Lower lobe of right lung (tissue), 2 donors: ENCODE measurements around the gene QPRT. TPM values are rescaled to one million over a fixed set of nuclear protein-coding genes. Genes with fewer than 3 reads are reported as not detected.
"Not testable (repeated sequence)": the region's sequence is repeated elsewhere in the genome, so short reads cannot be mapped to it uniquely, and the experiment has no call there.

ENCODE experiments used
- ATAC-seq, 2 donors: fragments of 200-7000 bp; cut with Tn5 transposase; one replicate each; pipeline ENCODE4 v1.9.1; 2020 to 2022; ENCODE audit warnings: mild to moderate bottlenecking in 2 of 2, moderate library complexity in 2 of 2
- DNase-seq: peaks from one replicate; pipeline ENCODE4 v3.0.0-alpha.2; 2020
- H3K27ac ChIP-seq: fragments of 200-600 bp; one replicate; pipeline ENCODE4 v1.8.0; 2022
- H3K27me3 ChIP-seq: fragments of 200-600 bp; one replicate; pipeline ENCODE4 v1.8.0; 2022; ENCODE audit warnings: low read depth
- H3K36me3 ChIP-seq: fragments of 200-600 bp; one replicate; pipeline ENCODE4 v1.8.0; 2022; ENCODE audit warnings: mild to moderate bottlenecking
- H3K4me1 ChIP-seq: fragments of 200-600 bp; one replicate; pipeline ENCODE4 v1.8.0; 2022
- H3K4me3 ChIP-seq: fragments of 200-600 bp; one replicate; pipeline ENCODE4 v1.8.0; 2022; ENCODE audit warnings: mild to moderate bottlenecking
- H3K9me3 ChIP-seq: fragments of 200-600 bp; one replicate; pipeline ENCODE4 v1.8.0; 2022
- intact Hi-C: fragments of 100-400 bp; cut with DNase I; formaldehyde crosslinking; loops from one replicate; pipeline ENCODE4 v1.11.0; 2022
- total RNA-seq: library from RNA; stranded (reverse); fragmentation: NEBNext Ultra II Directional; extraction: Animal tissue kit (Norgen Biotek cat#: 25700); gene quantifications from one replicate; pipeline ENCODE4 v1.2.1, GENCODE V29; 2021
- TF ChIP-seq, protein P1 (sequence below): fragments of 200-600 bp; IDR thresholded peaks from one replicate; pipeline ENCODE4 v1.8.0; 2022; ENCODE audit warnings: antibody characterized with exemption, mild to moderate bottlenecking
- donor health status: DM: no; HTN: yes; CAD: no; lungs with severe emphysema.

The QPRT gene
- total RNA-seq, 1 donor from 2014 or later: 11.0 TPM

- peaks cover 14% of the 10 kb centered on the region for H3K4me1 ChIP-seq
These were observed 65.0 kb downstream of the QPRT start for GRCh38 chr16:29743827-29744531.

GRCh38 chr16:29744541-29745101 lies 65.6 kb downstream of the QPRT start:
- H3K36me3 ChIP-seq: no peaks in the 10 kb centered on the region
- no peak for DNase-seq
- intact Hi-C loops: no loop called here
- peak in 1 of 2 donors; percentile 6 for ATAC-seq
- TF ChIP-seq, protein P1, sequence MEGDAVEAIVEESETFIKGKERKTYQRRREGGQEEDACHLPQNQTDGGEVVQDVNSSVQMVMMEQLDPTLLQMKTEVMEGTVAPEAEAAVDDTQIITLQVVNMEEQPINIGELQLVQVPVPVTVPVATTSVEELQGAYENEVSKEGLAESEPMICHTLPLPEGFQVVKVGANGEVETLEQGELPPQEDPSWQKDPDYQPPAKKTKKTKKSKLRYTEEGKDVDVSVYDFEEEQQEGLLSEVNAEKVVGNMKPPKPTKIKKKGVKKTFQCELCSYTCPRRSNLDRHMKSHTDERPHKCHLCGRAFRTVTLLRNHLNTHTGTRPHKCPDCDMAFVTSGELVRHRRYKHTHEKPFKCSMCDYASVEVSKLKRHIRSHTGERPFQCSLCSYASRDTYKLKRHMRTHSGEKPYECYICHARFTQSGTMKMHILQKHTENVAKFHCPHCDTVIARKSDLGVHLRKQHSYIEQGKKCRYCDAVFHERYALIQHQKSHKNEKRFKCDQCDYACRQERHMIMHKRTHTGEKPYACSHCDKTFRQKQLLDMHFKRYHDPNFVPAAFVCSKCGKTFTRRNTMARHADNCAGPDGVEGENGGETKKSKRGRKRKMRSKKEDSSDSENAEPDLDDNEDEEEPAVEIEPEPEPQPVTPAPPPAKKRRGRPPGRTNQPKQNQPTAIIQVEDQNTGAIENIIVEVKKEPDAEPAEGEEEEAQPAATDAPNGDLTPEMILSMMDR: no peak
- H3K4me3 ChIP-seq: peak overlapping the region; percentile 62
- no peaks in the 10 kb centered on the region for H3K9me3 ChIP-seq
- peaks cover 14% of the 10 kb centered on the region for H3K4me1 ChIP-seq
- peak overlapping the region; percentile 73 for H3K27ac ChIP-seq
- no peaks in the 10 kb centered on the region for H3K27me3 ChIP-seq

More at GRCh38 chr16:29743827-29744531, 65.0 kb downstream of the QPRT start:
- DNase-seq (no peak), ATAC-seq (no peak)
- H3K4me3 ChIP-seq: peak overlapping the region; percentile 62
- no peaks in the 10 kb centered on the region for H3K9me3 ChIP-seq
- TF ChIP-seq, protein P1: no peak
- H3K27ac ChIP-seq: peak overlapping the region; percentile 73
- H3K27me3 ChIP-seq: no peaks in the 10 kb centered on the region
- intact Hi-C loops: no loop called here
- no peaks in the 10 kb centered on the region for H3K36me3 ChIP-seq

GRCh38 chr16:29745121-29745852 lies 66.3 kb downstream of the QPRT start:
- peak; percentile 56 for DNase-seq
- Histone ChIP-seq H3K4me1 (peaks cover 14% of the 10 kb centered on the region), H3K27me3 (no peaks in the 10 kb centered on the region), H3K9me3 (no peaks in the 10 kb centered on the region), H3K4me3 (peak overlapping the region; percentile 62), H3K36me3 (no peaks in the 10 kb centered on the region), H3K27ac (peak overlapping the region; percentile 73)
- TF ChIP-seq, protein P1: no peak
- intact Hi-C loops: no loop called here
- ATAC-seq: peak; percentile 70 to 74

DNA sequence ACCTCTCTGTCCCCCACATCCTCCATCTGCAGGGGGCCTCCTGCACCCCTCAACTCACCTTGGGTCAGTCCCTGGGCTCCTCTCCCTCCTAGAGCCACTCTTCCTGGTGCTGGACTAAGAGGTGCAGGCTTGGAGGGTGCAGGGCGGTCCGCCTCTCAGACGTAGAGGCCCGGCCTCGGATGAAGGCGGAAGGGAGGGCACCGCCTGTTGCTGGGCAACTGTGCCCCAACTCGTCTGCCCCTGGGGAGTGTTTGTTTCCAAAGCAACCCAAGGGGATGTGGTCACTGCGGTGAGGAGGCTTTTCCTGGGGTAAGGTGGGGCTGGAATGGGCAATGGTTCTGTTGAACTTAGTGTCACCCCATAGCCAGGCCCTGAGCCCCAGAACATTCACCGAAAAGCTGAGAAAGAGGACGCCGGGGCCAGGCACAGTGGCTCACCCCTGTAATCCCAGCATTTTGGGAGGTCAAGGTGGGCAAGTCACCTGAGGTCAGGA lies 66.9 kb downstream of the QPRT start, which contains the start of gene C16orf54:
C16orf54 (minus strand) TSS at position 138 of the 493 bp plus-strand sequence. CDS start 1,039 bp downstream, outside the sequence.
- Histone ChIP-seq H3K4me3 (peak within 1 kb of the TSS; percentile 62), H3K4me1 (peaks cover 14% of the 10 kb centered on the region), H3K27ac (peak within 1 kb of the TSS; percentile 73), H3K27me3 (no peaks in the 10 kb centered on the region), H3K36me3 (no peaks in the 10 kb centered on the region), H3K9me3 (no peaks in the 10 kb centered on the region)
- intact Hi-C loops: no loop called here
- TF ChIP-seq, protein P1: no peak
- ATAC-seq (peak; percentile 92 to 96), DNase-seq (peak; percentile 93)

GRCh38 chr16:29746518-29746917 lies 67.5 kb downstream of the QPRT start:
- H3K4me3 ChIP-seq: peak overlapping the region; percentile 62
- peak overlapping the region; percentile 73 for H3K27ac ChIP-seq

More at GRCh38 chr16:29746518-29746917, 67.5 kb downstream of the QPRT start:
- H3K27me3 ChIP-seq, DNase-seq, H3K9me3 ChIP-seq, intact Hi-C loops, ATAC-seq, H3K36me3 ChIP-seq: not testable (repeated sequence)
- H3K4me1 ChIP-seq: peaks cover 14% of the 10 kb centered on the region

Other genes starting within 250 kb of the QPRT start
- 4.4 TPM for gene BOLA2, start 224.8 kb upstream of the QPRT start, total RNA-seq
- 31.7 TPM for gene SLX1B, start 224.6 kb upstream of the QPRT start, total RNA-seq
- 20.7 TPM for gene SULT1A4, start 219.3 kb upstream of the QPRT start, total RNA-seq
- gene NPIPB12, start 172.8 kb upstream of the QPRT start, total RNA-seq: 53.1 TPM
- gene SPN, start 15.9 kb upstream of the QPRT start, total RNA-seq: 109 TPM
- 11.2 TPM for gene C16orf54, start 66.8 kb downstream of the QPRT start, total RNA-seq
- gene ZG16, start 99.1 kb downstream of the QPRT start, total RNA-seq: not detected
- gene KIF22, start 111.6 kb downstream of the QPRT start, total RNA-seq: 21.8 TPM
- gene MAZ, start 127.3 kb downstream of the QPRT start, total RNA-seq: 169 TPM
- gene PRRT2, start 133.0 kb downstream of the QPRT start, total RNA-seq: 3.2 TPM
- gene PAGR1, start 137.0 kb downstream of the QPRT start, total RNA-seq: 18.1 TPM
- 248 TPM for gene MVP, start 141.3 kb downstream of the QPRT start, total RNA-seq
- 75.4 TPM for gene CDIPT, start 184.0 kb downstream of the QPRT start, total RNA-seq
- 10.7 TPM for gene SEZ6L2, start 220.4 kb downstream of the QPRT start, total RNA-seq
- 1.6 TPM for gene ASPHD1, start 221.3 kb downstream of the QPRT start, total RNA-seq
- gene KCTD13, start 247.0 kb downstream of the QPRT start, total RNA-seq: 22.3 TPM